SK-N-SH (cell line): Measurements from ENCODE around the gene ERC1.

Experiments used
- CHD2 ChIP-seq: fragments of 150-350 bp; IDR thresholded peaks from 2 replicates; pipeline ENCODE4 v1.6.1; 2018; ENCODE audit warnings: low read length; ENCODE audit not compliant: partially characterized antibody
- CTCF ChIP-seq: fragments of 200-600 bp; sonication (generic); IDR thresholded peaks from 2 replicates; pipeline ENCODE4 v1.6.1; 2017; ENCODE audit warnings: antibody characterized with exemption, mild to moderate bottlenecking, moderate library complexity
- EP300 ChIP-seq, 2 experiments: IDR thresholded peaks; 2 replicates each; pipeline versions ENCODE4 v1.4.0 to v1.6.1; 2012; ENCODE audit warnings: borderline replicate concordance in 1 of 2, low read depth in 1 of 2, low read length in 1 of 2
- EZH2phosphoT487 ChIP-seq: fragments of 200-600 bp; sonication (generic); IDR thresholded peaks from 2 replicates; pipeline ENCODE4 v1.6.1; 2017; ENCODE audit warnings: low read depth, mixed run types, mild to moderate bottlenecking, antibody characterized with exemption, moderate library complexity, borderline replicate concordance
- FOSL2 ChIP-seq: IDR thresholded peaks from 2 replicates; pipeline ENCODE4 v1.4.0; 2012; ENCODE audit warnings: low read depth, mild to moderate bottlenecking, moderate library complexity, borderline replicate concordance
- GABPA ChIP-seq: IDR thresholded peaks from 2 replicates; pipeline ENCODE4 v1.4.0; 2012; ENCODE audit warnings: low read depth, mild to moderate bottlenecking
- NRF1 ChIP-seq: IDR thresholded peaks from 2 replicates; pipeline ENCODE4 v1.6.1; 2012; ENCODE audit warnings: low read depth, mild to moderate bottlenecking, low read length
- POLR2AphosphoS5 ChIP-seq: IDR thresholded peaks from 2 replicates; pipeline ENCODE4 v1.6.1; 2012; ENCODE audit warnings: low read depth, low read length
- RAD21 ChIP-seq: IDR thresholded peaks from 2 replicates; pipeline ENCODE4 v1.6.1; 2012; ENCODE audit warnings: mild to moderate bottlenecking, low read length
- RCOR1 ChIP-seq: fragments of 150-350 bp; IDR thresholded peaks from 2 replicates; pipeline ENCODE4 v1.6.1; 2017; ENCODE audit warnings: antibody characterized with exemption, low read length
- SMC3 ChIP-seq: IDR thresholded peaks from 2 replicates; pipeline ENCODE4 v1.6.1; 2012; ENCODE audit warnings: low read depth, low read length, improper control_type of control experiment
- TCF12 ChIP-seq: IDR thresholded peaks from 2 replicates; pipeline ENCODE4 v1.4.0; 2012
- TEAD4 ChIP-seq: IDR thresholded peaks from 2 replicates; pipeline ENCODE4 v1.4.0; 2012; ENCODE audit warnings: mild to moderate bottlenecking, borderline replicate concordance; ENCODE audit not compliant: insufficient read depth
- USF2 ChIP-seq: fragments of 150-350 bp; IDR thresholded peaks from 2 replicates; pipeline ENCODE4 v1.6.1; 2017; ENCODE audit warnings: antibody characterized with exemption, low read length, low read depth, borderline replicate concordance

DNA sequence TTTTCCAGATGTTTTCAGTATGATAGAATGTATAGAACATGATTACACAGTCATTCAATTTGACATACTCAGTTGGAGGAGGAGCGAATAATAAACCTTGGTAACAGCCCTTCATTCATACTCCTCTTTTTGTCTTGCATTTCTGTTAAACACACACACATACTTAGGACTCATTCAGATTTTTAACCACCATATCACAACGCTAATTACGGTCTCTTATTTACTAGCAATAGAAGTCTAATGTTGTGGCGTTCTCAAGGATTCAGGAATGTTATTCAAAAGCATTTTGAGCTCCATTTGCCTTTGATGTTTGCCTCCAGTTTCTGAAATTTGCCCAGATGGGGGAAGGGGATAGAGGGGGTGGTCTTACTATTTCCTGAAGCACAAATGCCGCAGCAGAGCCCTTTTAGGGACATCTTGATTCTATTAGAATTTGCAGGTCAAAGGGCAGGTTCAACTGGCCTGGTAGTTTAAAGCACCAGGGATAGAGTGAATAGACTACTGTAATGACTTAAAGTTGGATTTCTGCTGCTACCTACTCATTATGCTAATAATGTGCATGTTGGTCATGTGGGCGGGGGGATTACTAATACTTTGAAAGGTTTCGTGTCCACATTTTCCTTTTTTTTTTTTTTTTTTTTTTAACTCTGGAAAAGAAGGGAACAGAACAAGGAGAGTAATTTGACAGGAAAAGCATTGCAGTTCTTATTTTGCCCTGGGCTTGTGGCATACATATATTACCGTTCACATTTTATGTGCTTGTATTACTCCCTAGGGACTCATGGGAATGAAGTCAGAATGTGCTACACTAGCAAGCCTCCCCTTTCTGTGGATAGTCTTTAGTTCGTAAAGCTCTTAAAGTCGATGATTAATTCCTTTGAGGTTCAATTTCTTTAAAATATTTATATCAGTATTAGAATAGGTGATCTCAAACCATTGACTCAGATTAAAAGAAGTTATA lies 376.6 kb downstream of the ERC1 start:
- TF ChIP-seq CTCF (no peak), POLR2AphosphoS5 (no peak), RCOR1 (no peak), CHD2 (no peak), EZH2phosphoT487 (no peak), USF2 (no peak), RAD21 (no peak), EP300 (IDR thresholded peaks at IDR 0.05; ENCODE audit: borderline replicate concordance in 1 of 2, low read depth in 1 of 2, low read length in 1 of 2) (no peak), GABPA (no peak), TEAD4 (no peak), NRF1 (no peak), TCF12 (no peak), FOSL2 (no peak), SMC3 (no peak)
